GM21737 (cell line): ENCODE data around the gene ASAP2.
"Not testable (repeated sequence)": the region's sequence is repeated elsewhere in the genome, so short reads cannot be mapped to it uniquely, and the experiment has no call there.

ENCODE experiments used
- ATAC-seq: cut with Tn5 transposase; IDR thresholded peaks from one replicate; pipeline ENCODE4 v1.9.1; 2021; ENCODE audit warnings: mild to moderate bottlenecking, moderate library complexity; ENCODE audit not compliant: unreplicated experiment

The ASAP2 gene

GRCh38 chr2:9394816-9395215 lies 188.2 kb downstream of the ASAP2 start:
- ATAC-seq, result no peak

- no peak for ATAC-seq
Measured at GRCh38 chr2:9397201-9397600, 190.6 kb downstream of the ASAP2 start.

- not testable (repeated sequence) for ATAC-seq
Measured at GRCh38 chr2:9398251-9398650, 191.6 kb downstream of the ASAP2 start.

GRCh38 chr2:9398881-9399780 lies 192.5 kb downstream of the ASAP2 start:
- no peak for ATAC-seq

- ATAC-seq, result no peak
Measured at GRCh38 chr2:9400268-9401058, 193.9 kb downstream of the ASAP2 start.

GRCh38 chr2:9401059-9401547 lies 194.5 kb downstream of the ASAP2 start:
- ATAC-seq, result no peak

GRCh38 chr2:9401646-9402371 lies 195.2 kb downstream of the ASAP2 start:
- no peak for ATAC-seq

GRCh38 chr2:9403924-9404323 lies 197.3 kb downstream of the ASAP2 start:
- ATAC-seq, result no peak

- no peak for ATAC-seq
Measured at GRCh38 chr2:9404451-9404850, 197.8 kb downstream of the ASAP2 start.

GRCh38 chr2:9405636-9406035 lies 199.0 kb downstream of the ASAP2 start:
- ATAC-seq, result no peak

GRCh38 chr2:9406529-9407362 lies 200.1 kb downstream of the ASAP2 start:
- ATAC-seq, result no peak

- no peak for ATAC-seq
Measured at GRCh38 chr2:9407363-9407811, 200.8 kb downstream of the ASAP2 start.

- no peak for ATAC-seq
Measured at GRCh38 chr2:9408641-9409151, 202.1 kb downstream of the ASAP2 start.

- no peak for ATAC-seq
Measured at GRCh38 chr2:9410108-9410507, 203.5 kb downstream of the ASAP2 start.

GRCh38 chr2:9412781-9413180 lies 206.2 kb downstream of the ASAP2 start:
- no peak for ATAC-seq

GRCh38 chr2:9415516-9416169 lies 209.0 kb downstream of the ASAP2 start:
- ATAC-seq, result no peak

- no peak for ATAC-seq
Measured at GRCh38 chr2:9416267-9416961, 209.8 kb downstream of the ASAP2 start.

- ATAC-seq, result no peak
Measured at GRCh38 chr2:9416962-9417316, 210.3 kb downstream of the ASAP2 start.

- no peak for ATAC-seq
Measured at GRCh38 chr2:9417725-9418124, 211.1 kb downstream of the ASAP2 start.
